Adrenal gland (tissue), 5 donors: Measurements from ENCODE around the gene PTGFRN.

Source experiments
- CTCF ChIP-seq, 6 experiments: fragments of 450-650 bp in 4 of 6; fragments of 200-600 bp in 2 of 6; sonication (generic) in 1 of 6; IDR thresholded peaks; 1 replicate in 5 of 6; 2 replicates in 1 of 6; pipeline versions ENCODE4 v1.5.1 to v1.8.0; 2016 to 2021; ENCODE audit warnings: antibody characterized with exemption in 6 of 6, mild to moderate bottlenecking in 2 of 6, moderate library complexity in 1 of 6
- POLR2A ChIP-seq, 2 donors: fragments of 450-650 bp; IDR thresholded peaks; one replicate each; pipeline ENCODE4 v1.6.1; 2017; ENCODE audit warnings: antibody characterized with exemption in 2 of 2, mild to moderate bottlenecking in 2 of 2, moderate library complexity in 1 of 2
- donor health status: DM: no; HTN: no; CAD: no.

- TF ChIP-seq POLR2A (IDR thresholded peaks at IDR 0.05), result no peak
- TF ChIP-seq CTCF (IDR thresholded peaks at IDR 0.05), result no peak
Measured at GRCh38 chr1:116877141-116877818, 32.4 kb upstream of the PTGFRN start.
